ENCODE measurements around the gene CCNK.

CCNK gene

DNA sequence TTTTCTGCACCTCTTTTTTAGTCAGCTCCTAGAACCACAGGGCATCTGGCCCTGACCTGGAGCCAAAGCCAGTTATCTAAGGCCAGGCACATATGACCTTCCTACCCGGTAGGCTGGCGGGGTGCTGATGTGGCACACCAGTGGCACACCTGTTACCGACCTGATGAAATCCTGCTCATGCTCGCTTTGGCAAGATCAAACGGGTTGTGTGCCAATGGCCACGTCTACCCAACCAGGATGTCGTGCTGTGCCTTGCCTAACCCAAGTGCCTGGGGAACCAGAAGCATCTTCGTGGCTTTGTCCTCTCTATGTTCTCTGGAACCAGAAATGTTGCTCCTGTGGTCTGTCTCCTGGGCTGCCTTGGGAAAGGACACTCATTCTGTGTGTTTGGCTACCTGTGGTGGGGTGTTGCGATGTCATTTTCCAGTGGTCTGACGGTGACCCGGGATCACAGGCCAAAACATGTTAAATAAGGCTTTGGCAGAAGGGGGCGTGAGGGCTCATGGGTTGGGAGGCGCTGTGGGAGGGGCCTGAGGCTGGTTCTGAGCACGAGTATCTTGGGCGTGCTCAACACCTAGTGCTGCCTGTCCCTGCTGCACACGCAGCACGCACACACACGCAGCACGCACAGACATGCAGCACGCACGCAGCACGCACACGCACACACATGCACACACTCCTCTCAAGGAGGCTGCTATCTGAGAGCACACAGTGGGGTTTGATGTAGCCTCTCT, 27.9 kb downstream of the CCNK start:
- DNase-seq, result no peak

DNA sequence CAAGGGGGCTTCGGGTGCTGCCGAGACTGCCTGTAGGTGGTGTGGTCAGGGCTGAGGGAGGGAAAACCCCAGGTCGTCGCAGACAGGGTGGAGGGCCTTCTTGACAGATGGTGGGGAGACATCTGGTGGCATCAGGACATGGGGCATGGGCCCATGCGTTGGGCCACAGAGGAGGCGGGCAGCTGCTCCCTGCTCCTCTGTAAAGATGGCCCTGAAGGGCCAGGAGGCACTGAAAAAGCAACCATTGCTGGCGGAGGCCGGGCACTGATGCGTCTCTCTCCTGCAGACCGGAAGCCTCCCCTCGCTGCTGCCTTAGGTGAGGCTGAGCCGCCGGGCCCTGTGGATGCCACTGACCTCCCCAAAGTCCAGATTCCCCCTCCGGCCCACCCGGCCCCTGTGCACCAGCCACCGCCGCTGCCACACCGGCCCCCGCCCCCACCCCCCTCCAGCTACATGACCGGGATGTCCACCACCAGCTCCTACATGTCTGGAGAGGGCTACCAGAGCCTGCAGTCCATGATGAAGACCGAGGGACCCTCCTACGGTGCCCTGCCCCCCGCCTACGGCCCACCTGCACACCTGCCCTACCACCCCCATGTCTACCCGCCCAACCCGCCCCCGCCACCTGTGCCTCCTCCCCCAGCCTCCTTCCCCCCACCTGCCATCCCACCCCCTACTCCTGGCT, 28.8 kb downstream of the CCNK start:
- no peak for DNase-seq

DNA sequence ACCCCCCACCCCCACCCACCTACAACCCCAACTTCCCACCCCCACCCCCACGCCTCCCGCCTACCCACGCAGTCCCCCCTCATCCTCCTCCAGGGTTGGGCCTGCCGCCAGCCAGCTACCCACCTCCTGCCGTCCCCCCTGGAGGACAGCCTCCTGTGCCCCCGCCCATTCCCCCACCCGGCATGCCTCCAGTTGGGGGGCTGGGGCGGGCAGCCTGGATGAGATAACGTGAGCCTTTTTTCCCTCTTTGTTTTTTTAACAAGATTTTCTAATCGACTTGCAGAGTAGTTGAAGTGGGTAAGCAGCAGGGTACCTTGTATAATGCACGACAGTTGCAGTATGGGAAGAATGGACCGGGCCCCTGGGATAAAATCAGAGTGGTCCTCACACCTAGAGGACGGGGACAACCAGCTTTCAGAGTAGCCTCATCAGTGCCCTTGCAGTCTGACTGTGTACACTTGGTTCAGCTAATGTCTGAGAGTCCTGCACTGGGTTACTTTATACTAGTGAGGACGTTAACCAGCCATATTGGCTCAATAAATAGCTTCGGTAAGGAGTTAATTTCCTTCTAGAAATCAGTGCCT, 29.4 kb downstream of the CCNK start:
- DNase-seq, result no peak

DNA sequence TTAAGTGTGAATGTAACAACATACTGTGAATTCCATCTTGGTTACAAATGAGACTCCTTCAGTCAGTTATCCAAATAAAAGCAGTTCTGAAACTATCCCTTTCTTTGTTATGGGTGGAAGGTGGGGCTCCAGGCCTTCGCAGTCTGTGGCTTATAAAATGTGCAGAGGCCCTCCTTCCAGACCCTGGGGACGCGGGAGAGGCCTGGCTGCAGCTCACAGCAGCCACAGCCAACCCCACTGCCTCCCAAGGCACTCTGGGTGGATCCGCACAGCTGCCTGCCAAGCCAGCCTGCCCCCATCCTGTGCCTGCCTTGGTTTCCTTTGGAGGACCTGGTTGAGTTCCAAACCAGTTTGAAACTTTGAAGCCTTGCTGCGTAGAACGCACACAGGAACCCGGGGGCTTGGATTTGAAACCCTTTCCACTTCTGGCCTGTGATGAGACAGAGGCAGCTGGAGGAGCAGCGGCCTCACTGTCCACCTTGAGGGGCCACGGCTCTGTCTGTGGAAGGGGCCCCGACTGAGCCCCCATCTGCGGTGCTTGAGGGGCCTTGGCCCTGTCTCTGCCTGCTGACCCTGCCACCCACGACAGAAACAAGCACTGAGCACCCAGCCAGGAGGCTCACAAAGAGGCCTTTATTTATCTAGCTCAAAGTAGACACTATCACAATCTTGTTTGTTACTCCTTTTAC, 30.4 kb downstream of the CCNK start:
- no peak for DNase-seq

DNA sequence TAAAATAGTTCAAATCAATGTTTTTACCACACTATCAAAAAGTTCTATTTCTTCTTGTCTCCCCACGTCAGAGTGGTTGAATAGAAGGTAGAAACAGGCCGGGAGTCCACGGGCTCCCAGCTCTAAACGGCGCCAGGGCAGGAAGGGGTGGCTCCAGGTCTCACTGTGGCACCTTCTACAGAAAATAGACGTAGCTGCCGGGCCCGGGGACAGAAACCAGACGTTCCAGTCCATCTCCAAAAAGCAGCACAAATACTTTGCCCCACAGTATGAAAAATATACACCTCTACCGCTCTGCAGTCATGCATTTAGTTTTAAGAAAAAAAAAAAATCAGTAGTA, 30.9 kb downstream of the CCNK start:
- no peak for DNase-seq

DNA sequence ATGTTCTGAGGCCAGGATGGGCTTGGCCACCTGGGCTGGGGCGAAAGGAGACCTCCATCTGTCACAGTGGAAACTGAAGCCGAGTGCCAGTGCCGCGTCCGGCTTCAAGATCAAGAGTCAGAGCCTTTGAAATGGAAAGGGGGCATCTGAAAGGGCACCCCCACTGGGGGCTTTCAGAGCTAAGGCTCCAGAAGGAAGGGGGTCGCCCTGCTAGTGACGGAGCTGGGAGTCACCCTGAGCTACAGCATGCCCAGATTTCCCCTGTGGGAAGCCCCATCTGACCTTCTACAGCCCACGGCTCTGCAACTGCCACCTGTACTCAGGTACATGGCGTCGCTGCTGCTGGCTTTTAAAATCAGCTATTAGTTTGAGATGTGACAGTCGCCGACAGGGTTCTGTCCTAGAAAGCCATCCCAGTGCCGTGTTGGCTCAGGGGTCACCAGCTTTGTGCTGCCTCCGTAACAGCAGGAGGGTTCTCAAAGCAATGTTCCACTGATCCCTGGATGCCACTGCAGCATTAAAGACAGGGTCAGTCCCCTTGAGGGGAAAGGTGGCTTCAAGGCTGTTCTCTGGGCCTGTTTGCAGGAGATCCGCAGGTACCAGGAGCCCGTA, 31.5 kb downstream of the CCNK start:
- DNase-seq, result no peak

DNA sequence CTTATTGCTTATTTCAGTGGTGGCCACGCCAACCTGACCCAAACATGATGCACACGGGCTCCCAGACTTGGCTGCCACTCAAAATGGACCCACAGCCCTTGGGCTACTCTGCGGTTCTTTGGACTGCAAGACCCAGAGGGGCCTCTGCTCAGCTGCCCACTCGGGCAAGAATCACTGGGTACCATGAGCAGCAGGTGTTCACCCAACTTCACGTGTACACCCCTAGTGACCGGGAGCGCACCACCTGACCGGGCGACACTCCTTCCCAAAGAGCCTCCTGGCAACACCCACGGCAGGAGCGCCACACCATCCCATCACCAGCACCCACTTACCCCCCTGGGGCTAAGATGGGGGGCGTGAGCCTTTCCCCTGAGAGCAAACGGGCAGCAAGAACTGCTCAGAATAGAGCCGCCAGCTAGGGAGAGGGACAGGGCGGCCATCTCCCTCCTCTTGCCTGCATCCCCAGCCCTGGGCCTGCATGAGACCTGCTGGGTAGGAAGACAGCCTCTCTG, 32.0 kb downstream of the CCNK start:
- no peak for DNase-seq

DNA sequence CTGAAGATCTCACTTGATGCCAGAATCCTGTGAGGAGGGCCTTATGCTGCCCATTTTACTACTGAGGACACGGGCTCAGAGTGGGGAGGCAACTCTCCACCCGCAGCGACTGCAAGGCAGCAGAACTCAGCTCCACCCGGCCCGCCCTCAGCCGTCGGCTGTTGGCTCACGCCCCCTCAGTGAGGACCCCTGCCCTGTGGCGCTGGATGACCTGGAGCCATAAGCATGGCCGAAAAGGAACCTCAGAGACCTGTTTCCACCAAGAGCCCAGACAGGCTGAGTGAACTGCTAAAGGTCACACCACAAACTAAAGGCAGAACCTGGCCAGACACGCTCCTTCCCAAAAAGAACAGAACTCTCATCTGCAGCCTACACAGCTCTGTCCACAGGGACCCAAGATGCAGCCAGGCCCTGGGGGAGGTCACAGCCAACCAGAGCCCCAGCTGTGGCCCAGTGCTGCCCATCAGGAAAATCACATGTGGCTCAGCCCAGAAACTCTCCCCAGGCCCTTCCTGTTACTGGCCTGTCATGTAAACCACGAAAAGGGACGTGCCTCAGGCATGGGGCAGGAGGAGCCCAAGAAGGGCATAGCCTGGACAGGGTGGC, 32.8 kb downstream of the CCNK start:
- DNase-seq, result no peak

DNA sequence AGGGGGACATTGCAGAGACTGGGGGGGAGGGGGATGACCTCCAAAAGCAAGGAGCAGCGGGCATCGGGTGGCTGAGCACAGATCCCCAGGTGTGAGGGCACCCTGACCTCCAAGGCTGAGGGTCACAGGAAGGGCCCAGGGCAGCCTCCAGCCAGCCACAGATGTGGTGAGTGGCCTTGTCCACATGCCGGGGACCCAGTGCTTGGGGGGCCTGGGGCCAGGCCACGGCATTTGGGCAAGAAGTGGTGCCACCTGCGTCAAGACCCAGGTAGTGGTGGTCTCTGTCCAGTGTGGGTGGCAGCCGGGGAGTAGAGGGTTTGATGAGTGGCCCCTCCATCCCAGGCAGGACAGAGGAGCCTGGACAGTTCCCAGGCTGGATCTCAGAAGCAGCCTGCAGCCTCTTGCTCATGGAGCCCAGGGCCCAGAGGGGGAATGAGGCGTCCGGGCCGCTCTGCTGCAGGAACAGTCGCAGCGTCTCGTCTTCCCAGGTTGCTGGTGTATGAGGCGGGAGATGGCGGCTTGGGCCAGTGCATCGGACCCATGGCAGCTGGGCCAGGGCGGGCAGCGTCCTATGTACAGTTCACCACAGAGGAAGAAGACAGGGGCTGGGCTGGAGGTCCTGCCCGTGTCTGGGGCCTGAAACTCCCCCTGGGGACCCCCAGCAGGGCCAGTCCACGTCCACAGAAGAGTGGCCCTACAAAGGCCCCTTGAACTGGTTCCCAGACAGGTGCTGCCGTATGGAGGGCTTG, 33.5 kb downstream of the CCNK start:
- no peak for DNase-seq

DNA sequence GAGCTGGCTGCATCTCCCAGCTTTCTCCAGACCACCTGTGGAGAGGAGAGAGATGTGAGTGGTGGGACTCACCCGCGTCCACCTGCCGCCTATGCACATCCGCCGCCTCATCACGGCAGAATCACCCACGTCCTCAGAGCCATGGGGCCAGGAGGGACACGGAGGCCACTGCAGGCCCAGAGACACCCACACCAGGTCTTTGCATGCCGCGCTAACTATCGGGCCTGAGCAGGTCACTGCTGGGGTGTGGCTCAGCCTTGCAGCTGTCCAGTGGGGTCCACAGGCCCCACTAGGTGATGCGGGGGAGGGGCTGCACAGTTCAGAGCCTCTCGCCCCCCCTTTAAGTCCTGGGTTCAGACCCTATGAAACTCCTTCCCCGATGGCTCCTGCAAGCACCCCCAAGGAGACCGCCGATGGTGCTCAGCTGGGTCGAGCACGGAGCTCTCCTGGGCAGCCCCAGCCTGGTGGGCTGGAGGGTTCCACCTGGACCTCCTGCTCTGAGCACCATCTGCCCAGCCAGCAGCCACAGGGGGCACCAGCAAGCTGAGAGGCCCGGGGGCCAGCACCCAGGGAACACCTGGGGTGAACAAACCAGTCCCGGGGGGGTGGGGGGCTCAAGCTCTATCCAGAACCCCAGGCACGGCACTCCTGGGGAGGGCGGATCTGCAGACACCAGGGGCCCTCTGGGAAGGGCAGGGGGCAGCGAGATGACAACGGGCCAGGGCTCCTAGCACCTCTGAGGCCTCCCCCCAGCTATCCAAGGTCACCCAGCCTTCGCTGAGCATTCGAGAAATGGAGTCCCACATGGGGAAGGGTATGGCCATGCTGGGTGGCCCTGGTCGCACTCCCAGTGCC, 34.3 kb downstream of the CCNK start:
- DNase-seq, result no peak

DNA sequence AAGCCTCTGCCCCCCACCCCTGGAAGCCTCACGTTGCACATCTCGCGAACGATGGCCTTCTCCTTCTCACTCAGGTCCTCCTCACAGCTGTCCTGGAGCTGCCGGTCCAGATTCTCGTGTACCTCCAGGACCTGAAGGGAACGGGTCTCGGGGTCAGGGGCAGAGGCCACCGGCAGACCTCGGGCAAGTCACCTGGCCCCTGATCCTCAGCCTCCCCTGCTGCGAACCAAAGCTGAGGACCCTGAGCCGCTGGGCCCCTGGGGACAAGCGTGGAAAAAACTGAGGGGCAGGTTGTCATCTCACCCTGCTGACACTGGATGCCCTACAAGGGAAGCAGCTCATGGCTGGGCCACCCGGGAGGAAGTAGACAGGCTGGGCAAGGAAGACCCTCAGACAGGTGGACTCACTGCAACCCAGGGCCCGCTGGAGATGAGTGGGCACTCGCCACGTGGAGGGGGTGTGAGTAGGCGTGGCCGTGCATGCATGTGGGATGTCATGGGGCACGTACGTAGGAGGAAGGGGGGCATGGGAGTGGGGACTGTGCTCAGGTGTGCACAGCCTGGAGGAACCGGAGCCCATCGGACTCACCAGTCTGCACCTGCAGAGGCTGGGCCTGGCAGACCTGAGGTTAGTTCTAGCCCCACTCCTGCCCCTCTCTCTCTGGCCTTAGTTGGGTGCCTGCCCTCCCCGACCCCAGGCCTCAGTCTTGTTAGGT, 35.1 kb downstream of the CCNK start:
- DNase-seq, result no peak

DNA sequence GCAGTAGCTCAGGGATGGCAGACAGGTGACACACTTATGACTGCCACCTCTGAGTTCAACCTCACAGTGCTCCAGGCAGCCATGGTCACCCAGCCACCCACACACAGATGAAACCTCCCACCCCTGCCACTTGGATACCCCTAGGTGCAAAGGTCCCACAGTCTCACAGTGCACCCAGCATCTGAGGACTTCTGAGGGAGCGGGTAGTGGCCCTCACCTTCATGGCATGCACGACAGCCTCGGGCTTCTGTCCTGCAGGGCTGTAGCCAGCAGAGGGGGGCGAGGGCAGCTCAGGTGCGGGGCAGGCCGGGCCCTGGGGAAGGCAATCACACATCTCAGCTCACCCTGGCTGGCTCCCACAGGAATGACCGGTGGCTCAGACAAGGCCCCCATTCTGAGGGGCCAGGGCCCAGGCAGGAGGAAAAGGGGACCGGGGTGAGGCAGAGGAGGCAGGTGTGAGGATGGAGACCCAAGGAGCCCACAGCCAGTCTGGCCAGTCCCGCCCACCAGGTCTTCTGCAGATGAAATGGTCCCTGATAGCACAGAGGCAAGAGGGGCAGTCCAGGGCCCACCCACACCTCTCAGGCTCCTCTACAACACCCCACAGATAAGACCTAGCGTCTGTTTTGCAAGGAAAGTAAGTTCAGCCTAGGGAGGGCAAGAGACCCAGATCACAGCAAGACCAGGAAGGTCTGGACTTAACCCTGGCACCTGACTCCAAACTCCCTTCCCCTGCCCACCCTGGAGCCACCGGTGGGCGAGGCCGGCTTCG, 35.8 kb downstream of the CCNK start:
- no peak for DNase-seq

DNA sequence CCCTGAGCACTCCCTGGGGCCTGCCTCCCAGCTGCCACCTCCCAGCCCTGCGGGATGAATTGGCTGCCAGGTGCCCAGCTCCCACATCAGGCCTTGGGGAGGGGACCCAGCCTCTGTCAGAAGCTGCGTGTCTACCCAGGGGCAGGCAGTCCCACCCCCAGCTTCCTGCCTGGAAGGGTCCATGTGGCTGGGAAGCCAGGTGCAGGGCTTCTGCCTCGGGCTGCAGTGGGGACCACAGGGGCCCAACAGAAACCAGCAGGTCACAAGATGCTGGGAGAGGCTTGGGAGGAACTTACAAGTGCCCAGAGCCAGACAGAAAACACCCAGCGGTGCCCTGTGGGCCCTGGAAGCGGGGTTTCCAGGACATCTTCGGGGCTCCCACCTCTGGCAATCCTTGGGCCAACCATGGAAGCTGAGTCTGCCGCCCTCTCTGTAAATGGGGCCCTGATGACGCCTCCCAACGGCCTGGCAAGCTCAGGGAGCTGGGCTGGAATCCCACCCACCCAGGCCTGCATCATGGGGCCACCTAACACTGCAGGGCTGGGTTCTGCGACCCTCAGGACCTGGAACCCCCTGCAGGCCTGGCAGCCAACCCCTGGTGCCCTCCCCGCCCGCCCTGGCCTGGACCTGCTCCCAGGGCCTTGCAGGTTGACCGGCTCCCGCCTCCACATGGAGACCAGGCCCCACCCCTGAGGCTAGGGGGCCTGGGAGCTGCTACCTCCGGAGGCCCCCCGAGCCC, 36.6 kb downstream of the CCNK start:
- no peak for DNase-seq

DNA sequence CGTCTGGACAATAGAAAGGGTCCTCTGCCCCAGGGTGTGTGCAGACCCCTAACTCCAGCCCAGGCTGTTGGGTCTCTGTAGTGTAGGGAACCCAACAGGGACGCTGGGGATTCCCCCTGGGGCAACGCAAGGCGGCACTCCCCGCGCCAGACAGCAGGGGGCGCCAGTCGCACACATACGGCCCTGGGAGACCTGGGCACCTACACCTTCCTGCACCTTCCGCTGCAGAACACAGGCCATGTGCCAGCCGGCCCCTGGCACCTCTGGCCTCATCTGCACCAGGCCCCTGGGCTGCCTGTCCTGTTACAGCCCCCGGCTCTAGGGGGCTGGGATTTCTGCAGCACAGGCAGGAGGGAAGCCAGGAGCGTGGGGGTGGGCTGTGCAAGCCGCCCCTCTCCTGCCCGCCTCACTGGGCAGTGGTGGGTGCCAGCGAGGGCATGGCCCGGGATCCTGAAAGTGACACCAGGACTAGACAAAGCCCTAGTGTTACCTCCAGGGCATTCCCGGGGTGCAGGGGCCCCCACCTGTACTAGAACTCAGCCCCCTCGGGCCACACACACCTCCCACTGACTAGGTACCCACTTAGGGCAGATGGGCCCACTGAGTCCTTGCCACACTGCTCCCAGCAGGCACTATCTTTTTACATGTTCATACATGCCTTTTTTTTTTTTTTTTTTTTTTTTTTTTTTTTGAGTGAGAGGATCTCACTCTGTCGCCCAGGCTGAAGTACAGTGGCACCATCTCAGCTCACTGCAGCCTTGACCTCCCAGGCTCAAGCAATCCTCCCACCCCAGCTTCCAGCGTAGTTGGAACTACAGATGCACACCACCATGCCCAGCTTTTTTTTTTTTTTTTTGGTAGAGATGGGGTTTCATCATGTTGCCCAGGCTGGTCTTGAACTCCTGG, 37.5 kb downstream of the CCNK start:
- DNase-seq, result peak; percentile 39 to 48

DNA sequence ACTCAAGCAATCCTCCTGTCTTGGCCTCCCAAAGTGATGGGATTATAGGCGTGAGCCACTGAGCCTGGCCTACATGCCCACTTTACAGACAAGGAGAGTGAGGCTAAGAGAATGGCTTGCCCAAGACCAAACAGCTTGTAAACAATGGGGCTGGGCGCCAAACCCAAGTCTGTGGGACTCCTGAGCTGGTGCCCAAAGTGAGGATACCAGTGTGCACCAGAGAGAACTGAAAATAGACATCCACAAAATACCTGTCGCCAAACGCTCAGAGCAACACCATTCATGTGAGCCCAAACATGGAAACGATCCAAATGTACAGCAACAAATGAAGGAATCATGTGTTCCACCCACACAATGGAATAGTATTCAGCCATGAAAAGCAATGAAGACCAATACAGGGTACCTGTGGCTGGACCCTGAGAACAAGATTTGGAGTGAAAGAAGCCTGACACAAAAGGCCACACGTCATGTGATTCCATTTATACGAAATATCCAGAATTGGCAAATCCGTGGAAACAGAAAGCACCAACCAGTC, 38.2 kb downstream of the CCNK start:
- DNase-seq, result no peak

DNA sequence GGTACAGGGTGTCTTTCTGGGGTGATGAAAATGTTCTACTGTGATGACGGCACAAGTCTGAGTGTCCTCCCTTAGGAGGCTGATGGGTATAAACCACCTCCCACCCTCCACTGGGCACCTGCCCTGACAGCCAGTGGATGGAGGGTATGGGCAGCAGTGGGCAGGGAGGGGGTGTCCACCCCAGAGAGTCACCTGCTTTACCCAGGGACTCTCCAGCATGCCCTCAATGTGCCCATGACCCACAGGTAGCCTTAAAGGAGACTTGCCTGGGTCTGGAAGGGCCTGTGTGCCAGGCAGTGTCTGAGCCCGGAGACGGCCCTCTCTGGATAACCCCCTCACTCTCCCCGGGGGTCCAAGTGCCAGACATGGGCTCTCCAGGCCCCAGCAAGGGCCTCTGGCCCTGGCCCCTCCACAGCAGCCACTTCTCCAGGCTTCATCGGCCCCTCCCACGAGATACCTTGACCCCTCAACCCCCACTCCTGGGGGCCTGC, 38.8 kb downstream of the CCNK start:
- DNase-seq, result no peak

DNA sequence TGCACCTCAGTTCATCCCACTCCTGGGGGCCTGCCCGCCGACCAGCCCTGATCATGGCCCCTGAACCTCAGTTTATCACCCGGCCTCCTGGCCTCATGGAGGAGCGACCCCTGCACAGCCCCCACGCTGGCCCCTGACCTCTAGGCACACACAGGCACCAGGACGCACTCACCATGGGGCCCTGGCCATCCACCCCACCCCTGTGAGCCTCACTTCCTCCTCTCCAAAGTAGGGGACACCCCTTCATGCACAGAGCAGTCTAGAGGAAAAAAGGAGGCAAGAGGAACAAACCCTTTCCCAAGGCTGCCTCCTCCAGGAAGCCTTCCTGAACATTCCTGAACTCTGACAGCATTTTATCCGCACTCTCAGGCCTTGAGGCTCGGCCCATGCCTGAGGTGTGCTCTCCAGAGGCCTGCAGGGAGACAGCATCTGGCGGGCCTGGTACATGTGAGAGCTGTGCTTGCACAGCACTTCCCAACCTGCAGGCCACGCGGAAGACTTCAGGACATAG, 39.4 kb downstream of the CCNK start:
- DNase-seq, result no peak

Data from SHP77 (cell line).